Fibroblast of lung (primary cell): Measurements from ENCODE around the gene SCFD2.

Experiments
- EZH2 ChIP-seq: IDR thresholded peaks from 2 replicates; pipeline ENCODE4 v1.5.1; 2012; ENCODE audit warnings: low read length, control low read depth, mild to moderate bottlenecking; ENCODE audit errors: missing control alignments
- TF ChIP-seq, protein P1 (sequence below), 2 donors: IDR thresholded peaks in 1 of 2; conservative IDR thresholded peaks in 1 of 2; 1 replicate in 1 of 2; 2 replicates in 1 of 2; pipeline ENCODE4 v1.5.1; 2011 to 2012; ENCODE audit warnings: low read length in 2 of 2, control low read depth in 1 of 2, inconsistent platforms in 1 of 2, low read depth in 1 of 2, mild to moderate bottlenecking in 1 of 2

GRCh38 chr4:52889354-52889753 lies 476.5 kb downstream of the SCFD2 start:
- no peak for TF ChIP-seq EZH2
- TF ChIP-seq, protein P1, sequence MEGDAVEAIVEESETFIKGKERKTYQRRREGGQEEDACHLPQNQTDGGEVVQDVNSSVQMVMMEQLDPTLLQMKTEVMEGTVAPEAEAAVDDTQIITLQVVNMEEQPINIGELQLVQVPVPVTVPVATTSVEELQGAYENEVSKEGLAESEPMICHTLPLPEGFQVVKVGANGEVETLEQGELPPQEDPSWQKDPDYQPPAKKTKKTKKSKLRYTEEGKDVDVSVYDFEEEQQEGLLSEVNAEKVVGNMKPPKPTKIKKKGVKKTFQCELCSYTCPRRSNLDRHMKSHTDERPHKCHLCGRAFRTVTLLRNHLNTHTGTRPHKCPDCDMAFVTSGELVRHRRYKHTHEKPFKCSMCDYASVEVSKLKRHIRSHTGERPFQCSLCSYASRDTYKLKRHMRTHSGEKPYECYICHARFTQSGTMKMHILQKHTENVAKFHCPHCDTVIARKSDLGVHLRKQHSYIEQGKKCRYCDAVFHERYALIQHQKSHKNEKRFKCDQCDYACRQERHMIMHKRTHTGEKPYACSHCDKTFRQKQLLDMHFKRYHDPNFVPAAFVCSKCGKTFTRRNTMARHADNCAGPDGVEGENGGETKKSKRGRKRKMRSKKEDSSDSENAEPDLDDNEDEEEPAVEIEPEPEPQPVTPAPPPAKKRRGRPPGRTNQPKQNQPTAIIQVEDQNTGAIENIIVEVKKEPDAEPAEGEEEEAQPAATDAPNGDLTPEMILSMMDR (conservative IDR thresholded peaks at IDR 0.05 in 1 of 2, IDR thresholded peaks at IDR 0.05 in 1 of 2; ENCODE audit: low read depth in 1 of 2, low read length in 2 of 2) = no peak
